ENCODE measurements around the gene GABBR2. TPM values are rescaled to one million over a fixed set of nuclear protein-coding genes. Genes with fewer than 3 reads are reported as not detected.

The GABBR2 gene
- total RNA-seq, 1 donor from 2014 or later, result 116 TPM

DNA sequence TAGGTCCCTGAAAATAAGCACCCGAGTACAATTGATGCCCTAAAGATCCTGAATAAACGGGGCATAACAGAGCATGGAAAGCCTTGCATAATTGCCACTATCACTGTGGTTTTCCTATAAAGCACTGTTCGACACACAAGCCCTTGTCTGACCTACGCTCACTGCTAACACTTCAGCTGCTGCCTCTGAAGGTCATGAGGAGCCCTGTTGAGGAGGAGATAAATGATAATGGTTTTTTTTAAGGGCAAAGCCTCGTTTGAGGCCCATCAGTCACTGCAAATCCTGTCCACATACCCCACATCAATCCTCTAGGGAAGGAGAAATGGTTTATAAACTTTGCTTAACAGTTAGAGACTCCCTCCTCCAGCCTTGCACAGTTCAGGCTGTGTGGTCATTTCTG is 35.1 kb downstream of the GABBR2 start:
- peaks cover 3% of the 10 kb centered on the region for H3K27me3 Mint-ChIP-seq (ENCODE audit: unreplicated experiment)
- no peak overlapping the region for H3K27ac Mint-ChIP-seq (ENCODE audit: unreplicated experiment)
- peaks cover 10% of the 10 kb centered on the region for H3K9me3 Mint-ChIP-seq (ENCODE audit: unreplicated experiment)
- TF ChIP-seq, protein P1, sequence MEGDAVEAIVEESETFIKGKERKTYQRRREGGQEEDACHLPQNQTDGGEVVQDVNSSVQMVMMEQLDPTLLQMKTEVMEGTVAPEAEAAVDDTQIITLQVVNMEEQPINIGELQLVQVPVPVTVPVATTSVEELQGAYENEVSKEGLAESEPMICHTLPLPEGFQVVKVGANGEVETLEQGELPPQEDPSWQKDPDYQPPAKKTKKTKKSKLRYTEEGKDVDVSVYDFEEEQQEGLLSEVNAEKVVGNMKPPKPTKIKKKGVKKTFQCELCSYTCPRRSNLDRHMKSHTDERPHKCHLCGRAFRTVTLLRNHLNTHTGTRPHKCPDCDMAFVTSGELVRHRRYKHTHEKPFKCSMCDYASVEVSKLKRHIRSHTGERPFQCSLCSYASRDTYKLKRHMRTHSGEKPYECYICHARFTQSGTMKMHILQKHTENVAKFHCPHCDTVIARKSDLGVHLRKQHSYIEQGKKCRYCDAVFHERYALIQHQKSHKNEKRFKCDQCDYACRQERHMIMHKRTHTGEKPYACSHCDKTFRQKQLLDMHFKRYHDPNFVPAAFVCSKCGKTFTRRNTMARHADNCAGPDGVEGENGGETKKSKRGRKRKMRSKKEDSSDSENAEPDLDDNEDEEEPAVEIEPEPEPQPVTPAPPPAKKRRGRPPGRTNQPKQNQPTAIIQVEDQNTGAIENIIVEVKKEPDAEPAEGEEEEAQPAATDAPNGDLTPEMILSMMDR (IDR thresholded peaks at IDR 0.05; ENCODE audit: partially characterized antibody, unreplicated experiment), result no peak
- no peak overlapping the region for H3K4me3 Mint-ChIP-seq (ENCODE audit: unreplicated experiment)
- no peak for DNase-seq
- H3K36me3 Mint-ChIP-seq (ENCODE audit: unreplicated experiment), result peaks cover 15% of the 10 kb centered on the region
- peaks cover 11% of the 10 kb centered on the region for H3K4me1 Mint-ChIP-seq (ENCODE audit: low read depth, unreplicated experiment)

DNA sequence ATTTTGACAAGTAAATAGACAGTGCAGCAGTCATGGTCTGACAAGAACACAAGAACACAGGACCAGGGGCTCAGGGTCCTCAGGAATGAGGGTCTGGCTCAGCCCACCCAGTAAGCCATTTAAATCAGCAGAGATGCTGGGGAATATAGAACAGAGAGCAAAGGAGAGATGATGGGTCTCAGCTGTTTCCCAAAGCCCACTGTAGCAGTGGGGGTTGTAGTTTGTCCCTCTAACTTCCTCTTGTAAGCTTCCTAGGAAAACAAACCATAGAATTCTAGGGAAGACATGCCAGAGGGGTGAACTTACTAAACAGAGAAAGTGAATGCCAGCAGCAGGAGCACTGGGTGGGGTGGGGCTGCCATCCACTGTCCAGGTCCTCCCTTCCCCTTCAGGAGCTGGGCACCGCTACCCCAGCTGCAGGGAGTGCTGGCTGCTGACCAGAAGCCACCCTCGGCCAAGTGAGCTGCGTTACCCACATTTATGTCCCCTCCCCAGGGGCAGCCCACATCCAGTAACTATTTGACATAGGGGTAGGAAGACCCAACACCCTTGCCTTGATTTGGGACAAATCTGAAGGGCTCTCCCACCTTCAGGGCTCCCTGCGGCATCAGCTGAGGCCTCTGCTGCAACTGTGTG is 41.6 kb downstream of the GABBR2 start:
- Mint-ChIP-seq H3K4me3 (ENCODE audit: unreplicated experiment) (no peak overlapping the region), H3K27ac (ENCODE audit: unreplicated experiment) (no peak overlapping the region), H3K4me1 (ENCODE audit: low read depth, unreplicated experiment) (peaks cover 27% of the 10 kb centered on the region), H3K36me3 (ENCODE audit: unreplicated experiment) (no peaks in the 10 kb centered on the region), H3K9me3 (ENCODE audit: unreplicated experiment) (peaks cover 2% of the 10 kb centered on the region), H3K27me3 (ENCODE audit: unreplicated experiment) (peaks cover 4% of the 10 kb centered on the region)
- DNase-seq, result no peak
- TF ChIP-seq, protein P1 (IDR thresholded peaks at IDR 0.05; ENCODE audit: partially characterized antibody, unreplicated experiment), result no peak

DNA sequence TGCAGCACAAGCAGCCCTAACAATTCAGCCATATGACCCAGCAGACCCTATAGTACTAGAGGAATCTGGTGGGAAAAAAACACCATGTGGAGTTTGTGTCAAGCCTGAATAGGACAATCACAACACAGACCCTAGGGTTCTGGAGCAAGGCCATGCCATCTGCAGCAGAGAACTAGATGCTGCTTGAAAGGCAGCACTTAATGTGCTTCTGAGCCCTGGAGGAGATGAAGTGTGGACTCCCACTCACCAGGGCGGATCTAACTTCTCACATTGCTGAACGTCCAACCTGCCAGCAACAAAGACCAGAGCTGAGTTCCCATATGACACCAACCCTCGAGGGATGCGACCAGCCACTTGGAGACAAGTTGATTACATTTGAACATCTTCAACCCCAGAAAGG is 43.2 kb downstream of the GABBR2 start:
- no peak overlapping the region for H3K4me3 Mint-ChIP-seq (ENCODE audit: unreplicated experiment)
- no peak for DNase-seq
- H3K4me1 Mint-ChIP-seq (ENCODE audit: low read depth, unreplicated experiment), result peaks cover 29% of the 10 kb centered on the region
- no peaks in the 10 kb centered on the region for H3K36me3 Mint-ChIP-seq (ENCODE audit: unreplicated experiment)
- no peaks in the 10 kb centered on the region for H3K9me3 Mint-ChIP-seq (ENCODE audit: unreplicated experiment)
- TF ChIP-seq, protein P1 (IDR thresholded peaks at IDR 0.05; ENCODE audit: partially characterized antibody, unreplicated experiment), result no peak
- peaks cover 2% of the 10 kb centered on the region for H3K27me3 Mint-ChIP-seq (ENCODE audit: unreplicated experiment)
- no peak overlapping the region for H3K27ac Mint-ChIP-seq (ENCODE audit: unreplicated experiment)

DNA sequence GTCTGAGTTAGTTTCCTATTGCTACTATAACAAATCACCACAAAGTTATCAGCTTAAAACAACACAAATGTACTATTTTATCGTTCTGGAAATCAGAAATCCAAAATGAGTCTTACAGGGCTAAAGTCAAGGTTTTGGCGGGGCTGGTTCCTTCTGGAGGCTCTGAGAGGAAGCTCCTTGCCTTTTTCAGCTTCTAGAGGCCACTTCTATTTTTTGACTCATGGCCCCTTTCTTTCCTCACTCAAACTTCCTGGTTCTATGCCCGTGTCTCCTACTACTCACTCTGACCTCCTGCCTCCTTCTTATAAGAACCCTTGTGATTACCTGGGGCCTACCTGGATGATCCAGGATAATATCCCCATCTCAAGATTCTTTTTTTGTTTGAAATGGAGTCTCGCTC is 48.2 kb downstream of the GABBR2 start:
- no peak overlapping the region for H3K4me3 Mint-ChIP-seq (ENCODE audit: unreplicated experiment)
- H3K27ac Mint-ChIP-seq (ENCODE audit: unreplicated experiment), result no peak overlapping the region
- H3K4me1 Mint-ChIP-seq (ENCODE audit: low read depth, unreplicated experiment), result peaks cover 14% of the 10 kb centered on the region
- TF ChIP-seq, protein P1 (IDR thresholded peaks at IDR 0.05; ENCODE audit: partially characterized antibody, unreplicated experiment), result no peak
- peaks cover 2% of the 10 kb centered on the region for H3K27me3 Mint-ChIP-seq (ENCODE audit: unreplicated experiment)
- DNase-seq, result no peak
- H3K36me3 Mint-ChIP-seq (ENCODE audit: unreplicated experiment), result no peaks in the 10 kb centered on the region
- H3K9me3 Mint-ChIP-seq (ENCODE audit: unreplicated experiment), result no peaks in the 10 kb centered on the region

DNA sequence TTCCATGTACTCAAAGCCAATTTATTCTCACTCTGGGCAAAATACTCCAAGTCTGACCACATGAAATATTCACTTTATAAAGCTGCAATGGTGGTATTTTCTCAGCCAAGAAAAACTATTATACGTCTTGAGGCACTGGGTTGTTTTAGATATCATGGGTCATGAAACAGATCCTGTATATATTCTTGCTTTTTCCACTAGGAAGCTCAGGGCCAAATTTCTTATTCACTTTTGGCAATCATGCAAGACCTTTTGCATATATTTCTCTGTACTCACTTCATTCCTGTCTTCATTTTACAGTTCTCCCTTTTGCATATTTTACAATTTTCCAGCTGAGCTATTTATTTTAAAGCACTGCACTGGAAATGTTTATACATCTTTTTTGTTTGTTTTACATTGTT is 49.8 kb downstream of the GABBR2 start:
- no peak overlapping the region for H3K4me3 Mint-ChIP-seq (ENCODE audit: unreplicated experiment)
- H3K4me1 Mint-ChIP-seq (ENCODE audit: low read depth, unreplicated experiment), result peaks cover 18% of the 10 kb centered on the region
- no peaks in the 10 kb centered on the region for H3K27me3 Mint-ChIP-seq (ENCODE audit: unreplicated experiment)
- DNase-seq, result no peak
- TF ChIP-seq, protein P1 (IDR thresholded peaks at IDR 0.05; ENCODE audit: partially characterized antibody, unreplicated experiment), result no peak
- H3K36me3 Mint-ChIP-seq (ENCODE audit: unreplicated experiment), result peaks cover 5% of the 10 kb centered on the region
- H3K27ac Mint-ChIP-seq (ENCODE audit: unreplicated experiment), result no peak overlapping the region
- no peaks in the 10 kb centered on the region for H3K9me3 Mint-ChIP-seq (ENCODE audit: unreplicated experiment)
